Stomach (tissue), 9 donors: ENCODE results near the gene BCAS1. TPM values are rescaled to one million over a fixed set of nuclear protein-coding genes. Genes with fewer than 3 reads are reported as not detected.

Experiments used
- DNase-seq, 2 donors: peaks; one replicate each; pipeline versions ENCODE4 v3.0.0 to v3.0.0-alpha.2; 2013 to 2019
- H3K27ac ChIP-seq, 5 donors: fragments of 200-600 bp in 4 of 5; sonication (generic) in 4 of 5; one replicate each; pipeline ENCODE4 v1.5.1; 2013 to 2019; ENCODE audit warnings: mild to moderate bottlenecking in 1 of 5, moderate library complexity in 1 of 5
- H3K27me3 ChIP-seq, 3 donors: fragments of 200-600 bp; sonication (generic); one replicate each; pipeline ENCODE4 v1.5.1; 2017 to 2019; ENCODE audit warnings: mixed run types in 1 of 3
- H3K36me3 ChIP-seq, 4 donors: fragments of 200-600 bp; sonication (generic); 1 replicate in 3 of 4; 2 replicates in 1 of 4; pipeline ENCODE4 v1.5.1; 2016 to 2019
- H3K4me1 ChIP-seq, 4 donors: fragments of 200-600 bp; sonication (generic); one replicate each; pipeline ENCODE4 v1.5.1; 2016 to 2019
- H3K4me3 ChIP-seq, 4 donors: fragments of 200-600 bp; sonication (generic) in 3 of 4; one replicate each; pipeline ENCODE4 v1.5.1; 2016 to 2019; ENCODE audit warnings: mild to moderate bottlenecking in 1 of 4
- H3K9me3 ChIP-seq, 4 donors: fragments of 200-600 bp; sonication (generic); one replicate each; pipeline ENCODE4 v1.5.1; 2016 to 2019
- EP300 ChIP-seq: sonication (generic); formaldehyde crosslinking; IDR thresholded peaks from one replicate; pipeline ENCODE4 v1.6.1; 2017; ENCODE audit warnings: antibody characterized with exemption
- POLR2A ChIP-seq, 4 donors: fragments of 450-650 bp; IDR thresholded peaks; one replicate each; pipeline ENCODE4 v1.6.1; 2016; ENCODE audit warnings: antibody characterized with exemption in 4 of 4, control low read depth in 2 of 4, mild to moderate bottlenecking in 1 of 4, moderate library complexity in 1 of 4
- POLR2AphosphoS5 ChIP-seq, 3 donors: sonication (generic); formaldehyde crosslinking; IDR thresholded peaks; one replicate each; pipeline ENCODE4 v1.6.1; 2016; ENCODE audit warnings: antibody characterized with exemption in 3 of 3
- WGBS, 5 donors: extraction: QIAGEN DNeasy Blood & Tissue Kit in 3 of 5; methylation state at CpG; one replicate each; pipeline versions ENCODE4 v1.1.5 to v1.1.7; 2013 to 2018; 5-methylcytosine and 5-hydroxymethylcytosine counted together
- intact Hi-C: fragments of 100-400 bp; cut with DNase I; formaldehyde crosslinking; loops from one replicate; pipeline ENCODE4 v1.15.1; 2023; ENCODE audit warnings: low total_unique reads
- polyA plus RNA-seq, 3 donors: library from polyadenylated mRNA; stranded (reverse); fragments of 200-250 nt; gene quantifications; one replicate each; pipeline ENCODE4 v1.2.3, GENCODE V29; 2013
- total RNA-seq, 5 donors: library from RNA; depleted of rRNA; stranded (reverse); fragments of >200 nt; gene quantifications; one replicate each; pipeline versions ENCODE4 v1.1.0 to v1.2.3, GENCODE V29; 2014 to 2016
- TF ChIP-seq, protein P1 (sequence below), 7 experiments: fragments of 450-650 bp in 4 of 7; fragments of 200-600 bp in 3 of 7; sonication (generic) in 3 of 7; IDR thresholded peaks; one replicate each; pipeline ENCODE4 v1.5.1; 2016 to 2019; ENCODE audit warnings: antibody characterized with exemption in 7 of 7, control low read depth in 2 of 7, mild to moderate bottlenecking in 1 of 7
- donor health status: healthy with polysubstance abuse.
- donor health status: Bipolar disorder and iron deficiency.
- donor health status: healthy.

Gene BCAS1
- total and polyA plus RNA-seq, 8 donors = 6.3 to 145 (median 84.6) TPM

DNA sequence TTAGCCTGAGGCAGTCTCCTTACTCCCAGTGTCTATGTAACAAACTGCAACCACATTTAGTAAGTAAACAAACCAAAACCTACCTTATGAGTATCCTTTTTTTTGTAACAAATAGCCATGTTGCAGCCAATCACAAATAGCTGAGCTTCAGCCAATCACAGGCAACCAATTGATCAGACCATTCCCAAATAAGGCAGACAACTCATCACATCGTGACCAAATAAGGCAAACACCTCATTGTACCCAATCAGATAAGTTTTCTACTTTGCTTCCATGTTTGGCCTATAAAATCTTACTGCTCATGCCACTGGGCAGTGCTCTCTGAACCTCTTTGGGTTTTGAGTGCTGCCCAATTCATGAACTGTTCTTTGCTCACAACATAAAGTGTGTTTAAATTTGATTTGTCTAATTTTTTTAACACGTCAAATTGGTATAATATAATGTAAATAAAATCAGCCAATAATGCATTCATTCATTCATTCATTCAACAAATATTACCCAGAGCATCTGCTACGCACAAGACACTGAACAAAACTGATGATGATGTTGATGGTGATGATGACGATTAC lies 117.8 kb downstream of the BCAS1 start:
- TF ChIP-seq POLR2A (IDR thresholded peaks at IDR 0.05) (no peak), EP300 (no peak), POLR2AphosphoS5 (IDR thresholded peaks at IDR 0.05) (no peak)
- TF ChIP-seq, protein P1, sequence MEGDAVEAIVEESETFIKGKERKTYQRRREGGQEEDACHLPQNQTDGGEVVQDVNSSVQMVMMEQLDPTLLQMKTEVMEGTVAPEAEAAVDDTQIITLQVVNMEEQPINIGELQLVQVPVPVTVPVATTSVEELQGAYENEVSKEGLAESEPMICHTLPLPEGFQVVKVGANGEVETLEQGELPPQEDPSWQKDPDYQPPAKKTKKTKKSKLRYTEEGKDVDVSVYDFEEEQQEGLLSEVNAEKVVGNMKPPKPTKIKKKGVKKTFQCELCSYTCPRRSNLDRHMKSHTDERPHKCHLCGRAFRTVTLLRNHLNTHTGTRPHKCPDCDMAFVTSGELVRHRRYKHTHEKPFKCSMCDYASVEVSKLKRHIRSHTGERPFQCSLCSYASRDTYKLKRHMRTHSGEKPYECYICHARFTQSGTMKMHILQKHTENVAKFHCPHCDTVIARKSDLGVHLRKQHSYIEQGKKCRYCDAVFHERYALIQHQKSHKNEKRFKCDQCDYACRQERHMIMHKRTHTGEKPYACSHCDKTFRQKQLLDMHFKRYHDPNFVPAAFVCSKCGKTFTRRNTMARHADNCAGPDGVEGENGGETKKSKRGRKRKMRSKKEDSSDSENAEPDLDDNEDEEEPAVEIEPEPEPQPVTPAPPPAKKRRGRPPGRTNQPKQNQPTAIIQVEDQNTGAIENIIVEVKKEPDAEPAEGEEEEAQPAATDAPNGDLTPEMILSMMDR (IDR thresholded peaks at IDR 0.05) = no peak
- DNase-seq = no peak

GRCh38 chr20:53950578-53950977 lies 119.8 kb downstream of the BCAS1 start:
- intact Hi-C loops = no loop called here
- no peaks in the 10 kb centered on the region for H3K27me3 ChIP-seq
- peaks cover 0 to 22% (median 6%) of the 10 kb centered on the region in 4 donors for H3K36me3 ChIP-seq
- TF ChIP-seq POLR2A (IDR thresholded peaks at IDR 0.05) (no peak), POLR2AphosphoS5 (IDR thresholded peaks at IDR 0.05) (no peak), EP300 (no peak)
- TF ChIP-seq, protein P1 (IDR thresholded peaks at IDR 0.05) = no peak
- 84 to 93% (median 86%) methylated on average over 3 of the region's 3 CpGs for WGBS, 5 donors
- no peak overlapping the region for H3K4me3 ChIP-seq
- no peak overlapping the region for H3K27ac ChIP-seq
- H3K4me1 ChIP-seq = peaks cover 0 to 14% (median 8%) of the 10 kb centered on the region in 4 donors
- no peak for DNase-seq
- peaks cover 0 to 9% (median 0%) of the 10 kb centered on the region in 4 donors for H3K9me3 ChIP-seq

More for the DNA sequence above, 117.8 kb downstream of the BCAS1 start:
- H3K9me3 ChIP-seq = peaks cover 0 to 9% (median 0%) of the 10 kb centered on the region in 4 donors
- peaks cover 0 to 22% (median 6%) of the 10 kb centered on the region in 4 donors for H3K36me3 ChIP-seq
- peaks cover 0 to 14% (median 8%) of the 10 kb centered on the region in 4 donors for H3K4me1 ChIP-seq
- no peaks in the 10 kb centered on the region for H3K27me3 ChIP-seq
- 93 to 99% (median 96%) methylated on average over 4 of the region's 4 CpGs for whole genome bisulfite sequencing, 5 donors
- no peak overlapping the region for H3K27ac ChIP-seq
- intact Hi-C loops = no loop called here
- no peak overlapping the region for H3K4me3 ChIP-seq

DNA sequence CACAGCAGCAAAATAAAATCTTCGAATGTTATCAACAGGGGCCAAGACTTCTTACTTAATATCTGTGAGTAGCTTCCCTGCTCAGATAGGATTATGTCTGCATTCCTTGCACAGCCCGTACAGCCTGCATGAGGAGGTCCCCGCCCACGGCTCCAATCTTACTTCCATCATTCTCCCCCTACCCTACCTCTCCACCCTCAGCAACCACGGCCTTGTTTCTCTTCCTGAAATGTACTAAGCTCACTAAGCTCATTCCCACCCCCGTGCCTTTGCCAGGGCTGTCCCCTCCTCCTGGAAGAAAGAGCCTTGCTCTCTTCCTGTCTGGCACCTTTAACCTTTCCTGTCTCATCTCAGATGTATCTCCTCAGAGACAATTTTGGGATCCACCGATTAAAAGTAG lies 120.4 kb downstream of the BCAS1 start:
- H3K36me3 ChIP-seq = peaks cover 0 to 22% (median 6%) of the 10 kb centered on the region in 4 donors
- intact Hi-C loops = no loop called here
- DNase-seq = no peak
- peaks cover 0 to 9% (median 0%) of the 10 kb centered on the region in 4 donors for H3K9me3 ChIP-seq
- no peak for TF ChIP-seq POLR2A (IDR thresholded peaks at IDR 0.05)
- no peaks in the 10 kb centered on the region for H3K27me3 ChIP-seq
- peaks cover 0 to 14% (median 8%) of the 10 kb centered on the region in 4 donors for H3K4me1 ChIP-seq
- no peak overlapping the region for H3K4me3 ChIP-seq
- WGBS, 5 donors = 55 to 72% (median 70%) methylated on average over 6 to 7 of the region's 7 CpGs
- H3K27ac ChIP-seq = no peak overlapping the region

- no peak overlapping the region for H3K4me3 ChIP-seq
- intact Hi-C loops = loop anchor here (10.0 kb wide), 1 partner anchor 375 kb away; no protein-coding TSS in a partner anchor
- peaks cover 0 to 22% (median 6%) of the 10 kb centered on the region in 4 donors for H3K36me3 ChIP-seq
- 31 to 56% (median 45%) methylated on average over 10 of the region's 10 CpGs for WGBS, 5 donors
- H3K27ac ChIP-seq = peak overlapping the region in 1 of 5 donors; percentile 32
- H3K27me3 ChIP-seq = no peaks in the 10 kb centered on the region
- no peak for TF ChIP-seq EP300
- H3K4me1 ChIP-seq = peaks cover 0 to 16% (median 8%) of the 10 kb centered on the region in 4 donors
- DNase-seq = peak; percentile 51 to 75
- H3K9me3 ChIP-seq = peaks cover 0 to 9% (median 0%) of the 10 kb centered on the region in 4 donors
These were observed 121.0 kb downstream of the BCAS1 start for GRCh38 chr20:53949319-53949839.

DNA sequence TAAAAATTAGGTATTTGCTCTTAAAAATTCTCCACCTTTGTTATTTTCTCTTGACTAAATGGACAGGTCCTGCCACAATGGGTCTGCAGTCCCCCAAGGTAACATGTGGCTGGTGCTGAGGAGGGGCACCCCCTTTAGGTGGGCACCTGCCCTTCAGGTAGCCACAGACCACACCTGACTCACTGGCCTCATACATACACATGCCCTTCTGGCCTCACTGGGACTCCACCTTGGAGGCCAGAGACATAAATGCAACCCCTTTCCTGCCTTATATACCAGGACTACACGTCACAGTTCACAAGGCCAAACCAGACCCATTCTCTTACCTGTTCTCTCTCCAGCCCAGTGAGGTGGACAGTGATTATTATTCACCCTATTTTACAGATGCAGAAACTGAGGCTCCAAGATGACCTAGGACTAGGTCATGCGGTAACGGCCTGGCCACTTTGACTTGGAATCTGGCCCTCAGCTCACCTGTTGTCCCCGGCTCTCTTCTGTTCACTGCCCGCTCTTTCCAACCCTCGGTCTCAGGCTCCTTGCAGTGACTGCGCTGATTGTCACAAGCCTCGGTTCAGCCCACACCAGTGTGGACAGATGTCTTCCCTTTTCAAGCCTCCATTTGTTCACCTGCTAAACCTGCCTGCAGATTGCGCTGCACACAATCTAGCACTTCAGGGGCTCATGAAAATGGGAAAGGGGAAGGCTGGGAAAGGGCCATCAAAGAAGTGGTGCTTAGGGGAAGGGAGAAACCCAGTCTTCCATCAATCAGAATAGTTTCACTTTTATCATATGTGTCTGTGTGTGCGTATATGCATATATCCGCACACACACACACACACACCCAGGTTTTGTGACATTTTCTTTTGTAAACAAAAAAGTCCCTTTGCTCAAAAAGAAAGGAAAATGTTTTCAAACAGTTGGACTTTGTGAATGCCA lies 121.7 kb downstream of the BCAS1 start:
- TF ChIP-seq POLR2AphosphoS5 (IDR thresholded peaks at IDR 0.05) (no peak), EP300 (no peak), POLR2A (IDR thresholded peaks at IDR 0.05) (no peak)
- TF ChIP-seq, protein P1 (IDR thresholded peaks at IDR 0.05) = no peak
- intact Hi-C loops = loop anchor here (10.0 kb wide), 1 partner anchor 374 kb away; no protein-coding TSS in a partner anchor
- 82 to 93% (median 90%) methylated on average over 11 of the region's 11 CpGs for WGBS, 5 donors
- Histone ChIP-seq H3K27me3 (no peaks in the 10 kb centered on the region), H3K4me3 (no peak overlapping the region), H3K9me3 (peaks cover 0 to 9% (median 0%) of the 10 kb centered on the region in 4 donors), H3K4me1 (peaks cover 0 to 23% (median 11%) of the 10 kb centered on the region in 4 donors), H3K27ac (peak overlapping the region in 1 of 5 donors; percentile 32), H3K36me3 (peaks cover 0 to 22% (median 6%) of the 10 kb centered on the region in 4 donors)
- DNase-seq = no peak
